Fibroblast of mammary gland (primary cell): ENCODE results near the gene METTL23.
"Not testable (repeated sequence)": the region's sequence is repeated elsewhere in the genome, so short reads cannot be mapped to it uniquely, and the experiment has no call there.

Source experiments
- DNase-seq: peaks from one replicate; pipeline ENCODE4 v3.0.0-alpha.2; 2010; ENCODE audit warnings: low read depth
- H3K4me3 ChIP-seq: 2 replicates; pipeline ENCODE4 v1.5.1; 2011; ENCODE audit warnings: low read depth, mild to moderate bottlenecking, low read length, moderate library complexity; ENCODE audit not compliant: control insufficient read depth
- CTCF ChIP-seq: conservative IDR thresholded peaks from 2 replicates; pipeline ENCODE4 v1.5.1; 2011; ENCODE audit warnings: low read depth, low read length, inconsistent platforms; ENCODE audit not compliant: control insufficient read depth, insufficient read depth

Gene METTL23

GRCh38 chr17:76725580-76726230, 934 bp upstream of the METTL23 start:
- no peak for DNase-seq
- H3K4me3 ChIP-seq, result peak overlapping the region; percentile 85
- TF ChIP-seq CTCF, result no peak

- TF ChIP-seq CTCF, result no peak
- peak; percentile 94 for DNase-seq
- peak within 1 kb of the TSS; percentile 85 for H3K4me3 ChIP-seq
Observed at GRCh38 chr17:76726231-76726775, 336 bp upstream of the METTL23 start, which contains the start of gene JMJD6. Gene JMJD6, minus strand, starts transcription at chr17:76726606. Its CDS starts 131 bp downstream, at chr17:76726475.

- TF ChIP-seq CTCF, result no peak
- H3K4me3 ChIP-seq, result peak overlapping the region; percentile 85
- no peak for DNase-seq
Observed at GRCh38 chr17:76727745-76728456, 1.3 kb downstream of the METTL23 start.

- H3K4me3 ChIP-seq, DNase-seq: not testable (repeated sequence)
Observed at GRCh38 chr17:76731800-76732733, 5.4 kb downstream of the METTL23 start.

GRCh38 chr17:76732734-76733617, 6.3 kb downstream of the METTL23 start:
- no peak overlapping the region for H3K4me3 ChIP-seq
- peak; percentile 48 for DNase-seq
- TF ChIP-seq CTCF, result no peak

GRCh38 chr17:76733618-76733957, 6.9 kb downstream of the METTL23 start:
- no peak overlapping the region for H3K4me3 ChIP-seq
- no peak for DNase-seq
- TF ChIP-seq CTCF, result no peak
